GM12878 (cell line): ENCODE results near the gene ANTKMT. TPM values are rescaled to one million over a fixed set of nuclear protein-coding genes. Genes with fewer than 3 reads are reported as not detected.

Experiments used
- ATAC-seq: fragments of 200-7000 bp; cut with Tn5 transposase; 3 replicates; pipeline ENCODE4 v1.9.1; 2020; ENCODE audit warnings: mild to moderate bottlenecking, moderate library complexity
- BruUV-seq: library from RNA; stranded (reverse); fragments of 400-500 nt; replicated peaks from 2 replicates; lab custom pipeline; 2021; lab: Mats Ljungman, UMichigan
- CTCF ChIA-PET: fragments of 300-600 bp; sonication (Branson Sonifier 250); formaldehyde crosslinking; extraction: SDS; loops from one replicate; lab custom pipeline; 2021; ENCODE audit warnings: inconsistent platforms; lab: Yijun Ruan, JAX
- POLR2A ChIA-PET: fragments of 350-600 bp; formaldehyde crosslinking; extraction: SDS; loops from one replicate; lab custom pipeline; 2021; ENCODE audit warnings: inconsistent platforms; lab: Charles Lee
- RAD21 ChIA-PET: fragments of 300-600 bp; sonication (Branson Sonifier 250); formaldehyde crosslinking; loops from one replicate; lab custom pipeline; 2023; ENCODE audit warnings: antibody characterized with exemption; ENCODE audit not compliant: unreplicated experiment; lab: Charles Lee
- SMC1A ChIA-PET: fragments of 300-600 bp; sonication (Branson Sonifier 250); formaldehyde crosslinking; loops from one replicate; lab custom pipeline; 2023; ENCODE audit not compliant: unreplicated experiment, uncharacterized antibody; lab: Charles Lee
- DNase-seq: peaks from one replicate; pipeline ENCODE4 v3.0.0-alpha.2; 2011; ENCODE audit warnings: low read depth, low spot score
- FAIRE-seq: peaks from 3 replicates; lab custom pipeline; 2011; peaks lifted over from hg19 to GRCh38; lab: Jason Lieb, UNC
- H2AFZ ChIP-seq: 2 replicates; pipeline ENCODE4 v1.6.0; 2011; ENCODE audit warnings: low read depth, low read length, control low read depth; ENCODE audit not compliant: control insufficient read depth
- H3K27ac ChIP-seq: 2 replicates; pipeline ENCODE4 v1.5.1; 2011; ENCODE audit warnings: control low read depth; ENCODE audit not compliant: control insufficient read depth, insufficient read depth
- H3K27me3 ChIP-seq, 2 experiments: replicated peaks in 1 of 2; 2 replicates each; pipeline versions ENCODE4 v1.6.0 to v1.6.1; 2011; ENCODE audit warnings: low read length in 1 of 2; ENCODE audit not compliant: control insufficient read depth in 2 of 2, insufficient read depth in 2 of 2
- H3K36me3 ChIP-seq, 2 experiments: 2 replicates each; pipeline ENCODE4 v1.5.1; 2011; ENCODE audit warnings: low read length in 1 of 2; ENCODE audit not compliant: control insufficient read depth in 2 of 2, insufficient read depth in 2 of 2
- H3K4me1 ChIP-seq: 2 replicates; pipeline ENCODE4 v1.6.1; 2011; ENCODE audit warnings: mild to moderate bottlenecking, low read length, moderate library complexity, mixed read lengths; ENCODE audit not compliant: control insufficient read depth, insufficient read depth
- H3K4me2 ChIP-seq: 2 replicates; pipeline ENCODE4 v1.6.0; 2011; ENCODE audit warnings: control low read depth; ENCODE audit not compliant: control insufficient read depth, insufficient read depth
- H3K4me3 ChIP-seq: fragments of 200-600 bp; sonication (generic); 2 replicates; pipeline ENCODE4 v1.5.1; 2016
- H3K79me2 ChIP-seq: 2 replicates; pipeline ENCODE4 v1.6.0; 2011; ENCODE audit warnings: low read length; ENCODE audit not compliant: control insufficient read depth, insufficient read depth
- H3K9ac ChIP-seq: 2 replicates; pipeline ENCODE4 v1.8.0; 2011; ENCODE audit warnings: low read length, control low read depth, mixed read lengths; ENCODE audit not compliant: control insufficient read depth, insufficient read depth
- H3K9me3 ChIP-seq: replicated peaks from 3 replicates; pipeline ENCODE4 v1.5.1; 2011; ENCODE audit warnings: mild to moderate bottlenecking, low read length; ENCODE audit not compliant: control insufficient read depth, insufficient read depth
- H4K20me1 ChIP-seq: 2 replicates; pipeline ENCODE4 v1.6.0; 2011; ENCODE audit not compliant: control insufficient read depth, insufficient read depth
- BCL11A ChIP-seq: IDR thresholded peaks from 2 replicates; pipeline ENCODE4 v1.6.1; 2011; ENCODE audit warnings: low read depth, low read length
- E2F4 ChIP-seq: IDR thresholded peaks from 2 replicates; pipeline ENCODE4 v1.6.1; 2012; ENCODE audit warnings: low read depth, low read length, improper control_type of control experiment
- NFIC ChIP-seq: IDR thresholded peaks from 2 replicates; pipeline ENCODE4 v1.6.1; 2012; ENCODE audit warnings: low read depth, mild to moderate bottlenecking, inconsistent platforms, low read length, moderate library complexity
- NRF1 ChIP-seq: conservative IDR thresholded peaks from 2 replicates; pipeline ENCODE4 v1.6.1; 2011; ENCODE audit warnings: mild to moderate bottlenecking, low read depth, low read length, improper control_type of control experiment
- PKNOX1 ChIP-seq: fragments of 450-650 bp; IDR thresholded peaks from 2 replicates; pipeline ENCODE4 v1.6.1; 2016; ENCODE audit warnings: mild to moderate bottlenecking
- RELA ChIP-seq: fragments of 450-650 bp; IDR thresholded peaks from 2 replicates; pipeline ENCODE4 v1.8.0; 2014; ENCODE audit warnings: borderline replicate concordance; ENCODE audit not compliant: partially characterized antibody
- STAT3 ChIP-seq: IDR thresholded peaks from 2 replicates; pipeline ENCODE4 v1.6.1; 2011; ENCODE audit warnings: low read depth, low read length, improper control_type of control experiment
- TBL1XR1 ChIP-seq: IDR thresholded peaks from 2 replicates; pipeline ENCODE4 v1.6.1; 2012; ENCODE audit warnings: low read depth, low read length, improper control_type of control experiment
- YBX1 ChIP-seq: fragments of 450-650 bp; IDR thresholded peaks from 2 replicates; pipeline ENCODE4 v1.6.1; 2016; ENCODE audit warnings: antibody characterized with exemption
- ZBTB33 ChIP-seq: fragments of 450-650 bp; IDR thresholded peaks from 2 replicates; pipeline ENCODE4 v1.6.1; 2017; ENCODE audit warnings: mild to moderate bottlenecking
- ZNF207 ChIP-seq: fragments of 450-650 bp; IDR thresholded peaks from 2 replicates; pipeline ENCODE4 v1.6.1; 2014; ENCODE audit warnings: antibody characterized with exemption, mild to moderate bottlenecking, borderline replicate concordance
- ZNF217 ChIP-seq: fragments of 450-650 bp; IDR thresholded peaks from 2 replicates; pipeline ENCODE4 v1.6.1; 2017; ENCODE audit warnings: antibody characterized with exemption, mild to moderate bottlenecking
- ZNF622 ChIP-seq: fragments of 450-650 bp; IDR thresholded peaks from 2 replicates; pipeline ENCODE4 v1.6.1; 2017; ENCODE audit warnings: mild to moderate bottlenecking, inconsistent platforms
- WGBS: methylation state at CpG from one replicate; pipeline ENCODE4 v1.1.6; 2016; ENCODE audit warnings: low lambda C conversion rate; ENCODE audit not compliant: insufficient replicate concordance, insufficient coverage; ENCODE audit errors: missing lambda C conversion rate; 5-methylcytosine and 5-hydroxymethylcytosine counted together
- in situ Hi-C: fragments of 300-500 bp; cut with MboI; formaldehyde crosslinking; loops from 9 replicates; pipeline ENCODE4 v1.14.3; 2018; ENCODE audit warnings: mixed read lengths
- intact Hi-C: fragments of 100-400 bp; cut with micrococcal nuclease; formaldehyde crosslinking; loops from one replicate; pipeline ENCODE4 v1.14.2; 2022; ENCODE audit not compliant: unreplicated experiment
- polyA plus RNA-seq, 11 experiments: library from polyadenylated mRNA; depleted of rRNA in 4 of 11; unstranded in 6 of 11; stranded (reverse) in 5 of 11; fragments of >200 nt; fragmentation: Nextera tagmentation in 4 of 11; fragmentation: Illumina TruSeq in 1 of 11; extraction: Ambion mirVana in 4 of 11; extraction: Trizol in 1 of 11; gene quantifications; 1 replicate in 1 of 11; 2 replicates in 10 of 11; pipeline versions ENCODE4 v1.2.1 to v1.2.3, GENCODE V29; 2011 to 2016; ENCODE audit warnings: inconsistent platforms in 2 of 11, missing spikeins in 2 of 11, low read depth in 1 of 11
- total RNA-seq, 4 experiments: library from RNA; depleted of rRNA in 3 of 4; stranded (reverse); fragments of >200 nt in 3 of 4; fragmentation: Illumina TruSeq in 1 of 4; extraction: Trizol in 1 of 4; gene quantifications; 2 replicates each; pipeline versions ENCODE4 v1.2.1 to v1.2.3, GENCODE V29; 2013 to 2021

Gene ANTKMT
- total and polyA plus RNA-seq, 10 of the 15 experiments (the other 5 are each of a cell fraction or from before 2014, with no cell fraction given): 0.58 to 60.5 (median 25.8) TPM

GRCh38 chr16:769934-770333 lies 49.0 kb downstream of the ANTKMT start:
- no peak overlapping the region for H3K4me3 ChIP-seq
- ChIA-PET CTCF (no interaction called here), POLR2A (no interaction called here), RAD21 (no interaction called here), SMC1A (no interaction called here)
- no peak overlapping the region for H3K4me2 ChIP-seq
- ATAC-seq (no peak), FAIRE-seq (no peak), DNase-seq (no peak)
- BruUV-seq: no TSS peak
- no peaks in the 10 kb centered on the region for H3K4me1 ChIP-seq
- no peak overlapping the region for H3K27ac ChIP-seq
- H2AFZ ChIP-seq: no peak overlapping the region
- H3K79me2 ChIP-seq: no peaks in the 10 kb centered on the region
- H4K20me1 ChIP-seq: no peaks in the 10 kb centered on the region
- TF ChIP-seq STAT3 (no peak), TBL1XR1 (no peak), RELA (no peak), ZNF207 (no peak), NFIC (no peak), ZBTB33 (no peak), E2F4 (no peak), ZNF622 (no peak), BCL11A (no peak), PKNOX1 (no peak), ZNF217 (no peak), YBX1 (no peak), NRF1 (no peak)
- in situ Hi-C loops: no loop called here
- WGBS: 53% methylated on average over 16 of the region's 19 CpGs
- H3K36me3 ChIP-seq: no peaks in the 10 kb centered on the region
- intact Hi-C loops: no loop called here
- no peaks in the 10 kb centered on the region for H3K9me3 ChIP-seq
- H3K9ac ChIP-seq: no peak overlapping the region
- H3K27me3 ChIP-seq: no peaks in the 10 kb centered on the region
